HG03025 (cell line): ENCODE data around the gene ZNF865.

ENCODE experiments used
- ATAC-seq: cut with Tn5 transposase; IDR thresholded peaks from one replicate; pipeline ENCODE4 v1.9.1; 2021; ENCODE audit warnings: mild to moderate bottlenecking, moderate library complexity; ENCODE audit not compliant: unreplicated experiment, low FRiP score

The ZNF865 gene

GRCh38 chr19:55603581-55604292, 1.7 kb upstream of the ZNF865 start:
- no peak for ATAC-seq

- ATAC-seq, result peak; percentile 81
Observed at GRCh38 chr19:55605207-55605636, 225 bp upstream of the ZNF865 start.

GRCh38 chr19:55606471-55606787, 982 bp downstream of the ZNF865 start:
- no peak for ATAC-seq

- no peak for ATAC-seq
Observed at GRCh38 chr19:55606817-55607216, 1.4 kb downstream of the ZNF865 start.

- ATAC-seq, result no peak
Observed at GRCh38 chr19:55609326-55609725, 3.9 kb downstream of the ZNF865 start.

GRCh38 chr19:55611300-55611982, 6.0 kb downstream of the ZNF865 start:
- no peak for ATAC-seq

- no peak for ATAC-seq
Observed at GRCh38 chr19:55611983-55612645, 6.7 kb downstream of the ZNF865 start.

GRCh38 chr19:55613396-55613795, 7.9 kb downstream of the ZNF865 start:
- ATAC-seq, result no peak

GRCh38 chr19:55613930-55614710, 8.7 kb downstream of the ZNF865 start:
- no peak for ATAC-seq

- no peak for ATAC-seq
Observed at GRCh38 chr19:55614711-55615542, 9.5 kb downstream of the ZNF865 start.

GRCh38 chr19:55615543-55616394, 10.3 kb downstream of the ZNF865 start:
- ATAC-seq, result no peak

- no peak for ATAC-seq
Observed at GRCh38 chr19:55616395-55616875, 11.0 kb downstream of the ZNF865 start.

GRCh38 chr19:55617426-55617825, 12.0 kb downstream of the ZNF865 start:
- ATAC-seq, result no peak

GRCh38 chr19:55618426-55618825, 13.0 kb downstream of the ZNF865 start:
- no peak for ATAC-seq

- ATAC-seq, result no peak
Observed at GRCh38 chr19:55619286-55619685, 13.8 kb downstream of the ZNF865 start.

- ATAC-seq, result no peak
Observed at GRCh38 chr19:55620410-55621204, 15.2 kb downstream of the ZNF865 start.

GRCh38 chr19:55621205-55621672, 15.8 kb downstream of the ZNF865 start:
- no peak for ATAC-seq

- no peak for ATAC-seq
Observed at GRCh38 chr19:55621673-55622231, 16.3 kb downstream of the ZNF865 start.
